Mesothelial cell of epicardium (in vitro differentiated cells): ENCODE measurements around the gene CFAP97. TPM values are rescaled to one million over a fixed set of nuclear protein-coding genes. Genes with fewer than 3 reads are reported as not detected.

ENCODE experiments used
- DNase-seq, 2 experiments: peaks; one replicate each; pipeline ENCODE4 v3.0.0; 2021; ENCODE audit warnings: low spot score in 2 of 2; ENCODE audit not compliant: unreplicated experiment in 2 of 2
- H3K27ac Mint-ChIP-seq: 2 replicates; pipeline ENCODE4 v1.8.0; 2021; ENCODE audit warnings: mixed read lengths
- H3K27me3 Mint-ChIP-seq: 2 replicates; pipeline ENCODE4 v1.8.0; 2021; ENCODE audit warnings: low read depth, mixed read lengths
- H3K36me3 Mint-ChIP-seq: 2 replicates; pipeline ENCODE4 v1.8.0; 2021; ENCODE audit warnings: mixed read lengths
- H3K4me1 Mint-ChIP-seq: 2 replicates; pipeline ENCODE4 v1.8.0; 2021; ENCODE audit warnings: mixed read lengths
- H3K4me3 Mint-ChIP-seq: 2 replicates; pipeline ENCODE4 v1.8.0; 2021; ENCODE audit warnings: mild to moderate bottlenecking, moderate library complexity, mixed read lengths
- H3K9me3 Mint-ChIP-seq: 2 replicates; pipeline ENCODE4 v1.8.0; 2021; ENCODE audit warnings: mixed read lengths
- CTCF ChIP-seq: fragments of 200-600 bp; sonication (generic); IDR thresholded peaks from one replicate; pipeline ENCODE4 v1.5.0; 2021; ENCODE audit warnings: antibody characterized with exemption; ENCODE audit not compliant: unreplicated experiment
- total RNA-seq: library from RNA; stranded (reverse); gene quantifications from 3 replicates; pipeline ENCODE4 v1.2.1, GENCODE V29; 2021

The CFAP97 gene
- total RNA-seq, 1 donor from 2014 or later: 28.2 TPM

- Mint-ChIP-seq H3K9me3 (peaks cover 16% of the 10 kb centered on the region), H3K27ac (peak overlapping the region; percentile 67), H3K4me3 (no peak overlapping the region), H3K27me3 (no peaks in the 10 kb centered on the region), H3K4me1 (peaks cover 23% of the 10 kb centered on the region), H3K36me3 (peaks cover 9% of the 10 kb centered on the region)
- no peak for TF ChIP-seq CTCF
- DNase-seq: no peak
Observed at GRCh38 chr4:185237175-185237574, 33.4 kb upstream of the CFAP97 start.

DNA sequence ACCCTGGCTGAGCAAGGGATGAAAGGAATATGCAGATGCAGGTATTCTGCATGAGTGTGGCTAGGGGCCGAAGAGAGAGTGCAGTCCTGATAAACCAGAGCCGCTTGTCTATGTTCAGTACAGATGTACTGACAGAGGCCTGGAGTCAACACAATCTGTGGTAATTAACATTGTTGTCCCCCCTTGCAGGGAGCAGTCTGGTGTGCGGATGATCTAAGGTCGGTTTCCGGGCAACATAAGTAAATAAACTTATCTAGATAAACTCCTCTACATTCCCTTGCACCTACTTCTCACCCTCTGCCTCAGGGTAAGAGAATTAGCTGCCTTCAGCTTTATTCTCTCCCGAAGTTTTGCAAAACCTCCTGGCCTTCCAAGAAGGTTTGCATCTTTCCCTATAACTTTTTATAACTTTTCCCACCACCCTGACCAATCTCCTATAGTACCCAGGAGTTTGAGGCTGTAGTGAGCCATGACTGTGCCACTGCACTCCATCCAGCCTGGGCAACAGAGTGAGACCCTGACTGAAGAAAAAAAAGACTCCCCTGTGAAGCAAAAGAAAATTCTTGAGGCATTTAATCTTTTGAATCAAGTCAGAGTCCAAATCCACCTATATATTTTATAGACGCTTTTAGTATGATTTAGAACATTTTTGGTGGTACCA lies 32.2 kb upstream of the CFAP97 start:
- Mint-ChIP-seq H3K4me3 (no peak overlapping the region), H3K27me3 (no peaks in the 10 kb centered on the region), H3K9me3 (peaks cover 10% of the 10 kb centered on the region), H3K27ac (peak overlapping the region; percentile 22), H3K4me1 (peaks cover 28% of the 10 kb centered on the region), H3K36me3 (peaks cover 5% of the 10 kb centered on the region)
- TF ChIP-seq CTCF: no peak
- DNase-seq: no peak

GRCh38 chr4:185235119-185235842 lies 31.5 kb upstream of the CFAP97 start:
- H3K27me3 Mint-ChIP-seq: no peaks in the 10 kb centered on the region
- H3K9me3 Mint-ChIP-seq: peaks cover 10% of the 10 kb centered on the region
- peaks cover 28% of the 10 kb centered on the region for H3K4me1 Mint-ChIP-seq
- no peak for DNase-seq
- no peak for TF ChIP-seq CTCF
- peaks cover 5% of the 10 kb centered on the region for H3K36me3 Mint-ChIP-seq
- no peak overlapping the region for H3K4me3 Mint-ChIP-seq
- no peak overlapping the region for H3K27ac Mint-ChIP-seq

GRCh38 chr4:185232370-185232769 lies 28.6 kb upstream of the CFAP97 start:
- Mint-ChIP-seq H3K4me1 (peaks cover 27% of the 10 kb centered on the region), H3K27me3 (no peaks in the 10 kb centered on the region), H3K27ac (no peak overlapping the region), H3K4me3 (no peak overlapping the region), H3K9me3 (no peaks in the 10 kb centered on the region), H3K36me3 (no peaks in the 10 kb centered on the region)
- TF ChIP-seq CTCF: no peak
- DNase-seq: no peak

DNA sequence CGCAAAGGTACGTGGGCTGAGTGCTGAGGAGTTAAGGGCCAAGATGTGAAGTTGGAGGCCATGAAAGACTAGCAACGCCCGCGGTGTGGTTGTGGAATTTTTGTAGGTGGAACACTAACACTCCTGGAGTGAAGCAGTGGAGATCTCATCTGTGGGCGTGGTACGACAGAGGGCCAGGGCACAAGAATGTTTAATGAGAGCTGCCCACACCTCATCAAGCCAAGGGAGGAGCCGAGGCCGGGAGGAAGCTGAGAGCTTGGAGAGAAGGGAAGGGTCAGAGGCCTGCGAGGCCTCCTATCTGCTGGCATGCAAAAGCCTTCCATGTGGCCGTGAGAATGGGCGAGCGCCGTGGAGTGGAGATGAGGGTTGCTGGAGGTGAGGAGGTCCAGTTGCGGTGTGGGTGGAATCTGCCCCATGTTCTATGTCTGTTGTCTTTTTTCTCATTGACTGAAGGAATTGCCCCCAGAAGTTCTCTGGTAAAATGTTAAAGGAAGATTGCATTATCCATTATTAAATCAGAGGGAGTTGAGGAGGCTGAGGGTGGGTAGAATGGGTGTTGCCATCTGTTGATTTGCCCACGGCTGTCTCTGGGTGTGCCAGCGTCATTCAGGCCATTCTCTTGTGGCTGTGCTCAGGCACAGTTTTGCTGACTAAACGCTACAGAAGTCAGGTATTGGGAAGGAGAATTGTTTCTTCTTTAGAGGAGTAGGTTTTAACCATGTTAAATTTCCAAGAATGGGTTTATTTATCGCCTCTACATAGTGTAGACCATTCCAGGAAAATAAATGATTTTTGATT lies 25.4 kb upstream of the CFAP97 start:
- Mint-ChIP-seq H3K4me3 (no peak overlapping the region), H3K27ac (no peak overlapping the region), H3K9me3 (no peaks in the 10 kb centered on the region), H3K36me3 (no peaks in the 10 kb centered on the region), H3K4me1 (peaks cover 12% of the 10 kb centered on the region), H3K27me3 (no peaks in the 10 kb centered on the region)
- TF ChIP-seq CTCF: no peak
- DNase-seq: no peak
